Measurements from ENCODE around the gene TBC1D1. TPM values are rescaled to one million over a fixed set of nuclear protein-coding genes. Genes with fewer than 3 reads are reported as not detected.

TBC1D1 gene
- polyA plus RNA-seq, 3 donors, result 23.3 to 70.0 (median 31.5) TPM

- 92% methylated on average over 7 of the region's 7 CpGs for WGBS (ENCODE audit: insufficient coverage)
- peaks cover 8 to 30% of the 10 kb centered on the region in 2 donors for H3K36me3 ChIP-seq (replicated peaks in 1 of 2; ENCODE audit: control insufficient read depth in 1 of 2, insufficient read depth in 2 of 2, low read length in 2 of 2)
- H3K4me2 ChIP-seq (replicated peaks; ENCODE audit: extremely low read depth, low read length, poor library complexity, severe bottlenecking), result no peak overlapping the region
- H3K4me3 Mint-ChIP-seq, result no peak overlapping the region
- no peak for DNase-seq
- no peaks in the 10 kb centered on the region for H3K4me1 ChIP-seq (ENCODE audit: control insufficient read depth in 1 of 2, insufficient read depth in 2 of 2, low read length in 2 of 2)
- H3K9me3 Mint-ChIP-seq, result peaks cover 0 to 6% (median 3%) of the 10 kb centered on the region in 7 donors
- H3K36me3 Mint-ChIP-seq, result peaks cover 42 to 46% of the 10 kb centered on the region in 2 donors
- no peak overlapping the region for H3K27ac ChIP-seq (ENCODE audit: low read depth in 1 of 2, low read length in 2 of 2)
- H3K4me1 Mint-ChIP-seq, result peaks cover 19% of the 10 kb centered on the region
- peaks cover 90% of the 10 kb centered on the region for H4K20me1 ChIP-seq (ENCODE audit: insufficient read depth, low read length)
- TF ChIP-seq CTCF (IDR thresholded peaks at IDR 0.05), result no peak
- no peak overlapping the region for H3K27ac Mint-ChIP-seq
- H3K79me2 ChIP-seq (ENCODE audit: insufficient read depth, low read length), result peaks cover 45% of the 10 kb centered on the region
- H3K4me3 ChIP-seq (replicated peaks in 1 of 3; ENCODE audit: low read depth in 2 of 3, low read length in 3 of 3), result no peak overlapping the region
- no peaks in the 10 kb centered on the region for H3K9me3 ChIP-seq (replicated peaks in 1 of 2; ENCODE audit: control insufficient read depth in 1 of 2, insufficient read depth in 1 of 2, low read length in 2 of 2)
- H3K27me3 ChIP-seq (ENCODE audit: control insufficient read depth in 2 of 2, insufficient read depth in 2 of 2, low read length in 2 of 2), result no peaks in the 10 kb centered on the region
- H2AFZ ChIP-seq (ENCODE audit: insufficient read depth, low read depth, low read length, poor library complexity, severe bottlenecking), result no peak overlapping the region
- no peaks in the 10 kb centered on the region for H3K27me3 Mint-ChIP-seq (ENCODE audit: low read depth in 3 of 3)
- H3K9ac ChIP-seq (ENCODE audit: insufficient read depth, low read length, poor library complexity, severe bottlenecking), result no peak overlapping the region
- intact Hi-C loops (cut with micrococcal nuclease), result no loop called here
These were observed 34.1 kb downstream of the TBC1D1 start for GRCh38 chr4:37924946-37925345.

- Histone ChIP-seq H2AFZ (ENCODE audit: insufficient read depth, low read depth, low read length, poor library complexity, severe bottlenecking) (no peak overlapping the region), H3K9ac (ENCODE audit: insufficient read depth, low read length, poor library complexity, severe bottlenecking) (no peak overlapping the region), H3K4me1 (ENCODE audit: control insufficient read depth in 1 of 2, insufficient read depth in 2 of 2, low read length in 2 of 2) (no peaks in the 10 kb centered on the region), H3K4me2 (replicated peaks; ENCODE audit: extremely low read depth, low read length, poor library complexity, severe bottlenecking) (no peak overlapping the region), H3K36me3 (replicated peaks in 1 of 2; ENCODE audit: control insufficient read depth in 1 of 2, insufficient read depth in 2 of 2, low read length in 2 of 2) (peaks cover 15 to 54% of the 10 kb centered on the region in 2 donors), H3K4me3 (replicated peaks in 1 of 3; ENCODE audit: low read depth in 2 of 3, low read length in 3 of 3) (no peak overlapping the region), H3K79me2 (ENCODE audit: insufficient read depth, low read length) (peaks cover 36% of the 10 kb centered on the region), H4K20me1 (ENCODE audit: insufficient read depth, low read length) (peaks cover 94% of the 10 kb centered on the region), H3K9me3 (replicated peaks in 1 of 2; ENCODE audit: control insufficient read depth in 1 of 2, insufficient read depth in 1 of 2, low read length in 2 of 2) (no peaks in the 10 kb centered on the region), H3K27ac (ENCODE audit: low read depth in 1 of 2, low read length in 2 of 2) (no peak overlapping the region), H3K27me3 (ENCODE audit: control insufficient read depth in 2 of 2, insufficient read depth in 2 of 2, low read length in 2 of 2) (no peaks in the 10 kb centered on the region)
- WGBS (ENCODE audit: insufficient coverage), result no CpG with 5 or more reads among the region's 4 CpGs
- Mint-ChIP-seq H3K4me1 (peaks cover 13% of the 10 kb centered on the region), H3K27me3 (ENCODE audit: low read depth in 3 of 3) (peaks cover 0 to 4% (median 0%) of the 10 kb centered on the region in 3 donors), H3K36me3 (peaks cover 45 to 47% of the 10 kb centered on the region in 2 donors), H3K9me3 (peaks cover 0 to 6% (median 3%) of the 10 kb centered on the region in 7 donors), H3K27ac (no peak overlapping the region), H3K4me3 (no peak overlapping the region)
- no peak for TF ChIP-seq CTCF (IDR thresholded peaks at IDR 0.05)
- DNase-seq, result no peak
- intact Hi-C loops (cut with micrococcal nuclease), result no loop called here
These were observed 36.5 kb downstream of the TBC1D1 start for GRCh38 chr4:37927434-37927833.

Measured in CD14-positive monocyte (primary cell).